ENCODE measurements around the gene WDR33.

DNA sequence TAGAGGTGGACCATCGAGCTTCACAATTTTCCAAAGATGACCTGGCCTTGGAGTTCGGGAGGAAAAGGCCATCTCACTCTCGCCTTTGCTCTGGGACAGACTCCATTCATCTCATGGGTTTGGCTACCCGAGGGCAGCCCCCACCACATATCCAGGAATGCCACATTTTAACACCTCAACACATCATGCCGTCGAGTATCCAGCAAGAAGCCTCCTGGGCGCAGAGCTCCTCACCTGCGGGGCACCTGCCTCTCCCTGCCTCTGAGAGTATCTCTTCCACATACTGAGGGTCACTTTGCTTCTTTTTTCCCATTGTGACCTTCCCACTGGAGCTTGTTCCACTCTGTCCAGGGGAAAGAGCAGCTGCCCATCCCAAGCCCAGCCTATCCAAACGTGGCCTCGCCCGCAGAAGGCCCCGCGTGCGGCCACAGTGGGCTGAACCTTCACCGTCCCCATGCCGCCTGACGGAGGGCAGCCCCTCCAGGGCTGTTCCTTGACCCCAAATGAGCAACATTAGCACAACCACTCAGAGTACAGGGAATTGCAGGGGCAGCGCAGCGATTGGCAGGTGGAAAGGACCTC, 130.2 kb downstream of the WDR33 start:
- TF ChIP-seq POLR2AphosphoS5 (IDR thresholded peaks at IDR 0.05) = no peak
- TF ChIP-seq, protein P1, sequence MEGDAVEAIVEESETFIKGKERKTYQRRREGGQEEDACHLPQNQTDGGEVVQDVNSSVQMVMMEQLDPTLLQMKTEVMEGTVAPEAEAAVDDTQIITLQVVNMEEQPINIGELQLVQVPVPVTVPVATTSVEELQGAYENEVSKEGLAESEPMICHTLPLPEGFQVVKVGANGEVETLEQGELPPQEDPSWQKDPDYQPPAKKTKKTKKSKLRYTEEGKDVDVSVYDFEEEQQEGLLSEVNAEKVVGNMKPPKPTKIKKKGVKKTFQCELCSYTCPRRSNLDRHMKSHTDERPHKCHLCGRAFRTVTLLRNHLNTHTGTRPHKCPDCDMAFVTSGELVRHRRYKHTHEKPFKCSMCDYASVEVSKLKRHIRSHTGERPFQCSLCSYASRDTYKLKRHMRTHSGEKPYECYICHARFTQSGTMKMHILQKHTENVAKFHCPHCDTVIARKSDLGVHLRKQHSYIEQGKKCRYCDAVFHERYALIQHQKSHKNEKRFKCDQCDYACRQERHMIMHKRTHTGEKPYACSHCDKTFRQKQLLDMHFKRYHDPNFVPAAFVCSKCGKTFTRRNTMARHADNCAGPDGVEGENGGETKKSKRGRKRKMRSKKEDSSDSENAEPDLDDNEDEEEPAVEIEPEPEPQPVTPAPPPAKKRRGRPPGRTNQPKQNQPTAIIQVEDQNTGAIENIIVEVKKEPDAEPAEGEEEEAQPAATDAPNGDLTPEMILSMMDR (IDR thresholded peaks at IDR 0.05) = no peak
